Endothelial cell of umbilical vein (primary cell): ENCODE data around the gene CNTN1. TPM values are rescaled to one million over a fixed set of nuclear protein-coding genes. Genes with fewer than 3 reads are reported as not detected.

Source experiments
- BruUV-seq: library from RNA; stranded (reverse); fragments of 400-500 nt; replicated peaks from 2 replicates; lab custom pipeline; 2021; lab: Mats Ljungman, UMichigan
- CTCF ChIA-PET: fragments of 300-600, 350-600 bp; sonication (Branson Sonifier 250); formaldehyde crosslinking; loops from one replicate; lab custom pipeline; 2021; ENCODE audit warnings: antibody characterized with exemption, inconsistent platforms; lab: Charles Lee
- POLR2A ChIA-PET: fragments of 300-600, 350-600 bp; sonication (Branson Sonifier 250); formaldehyde crosslinking; loops from one replicate; lab custom pipeline; 2021; ENCODE audit warnings: antibody characterized with exemption, inconsistent platforms; lab: Charles Lee
- DNase-seq: peaks from one replicate; pipeline ENCODE4 v3.0.0-alpha.2; 2011; ENCODE audit warnings: low read depth, low spot score
- FAIRE-seq: peaks from 2 replicates; lab custom pipeline; 2011; peaks lifted over from hg19 to GRCh38; lab: Jason Lieb, UNC
- H2AFZ ChIP-seq: 2 replicates; pipeline ENCODE4 v1.6.0; 2012; ENCODE audit warnings: low read depth, low read length, control low read depth, inconsistent platforms
- H3K27ac ChIP-seq: 2 replicates; pipeline ENCODE4 v1.5.1; 2011; ENCODE audit warnings: low read depth, mild to moderate bottlenecking, control low read depth, low read length, moderate library complexity; ENCODE audit not compliant: insufficient read depth
- H3K27me3 ChIP-seq, 2 experiments: 2 replicates each; pipeline versions ENCODE4 v1.6.0 to v1.6.1; 2011; ENCODE audit warnings: low read length in 2 of 2, mixed read lengths in 1 of 2; ENCODE audit not compliant: control insufficient read depth in 2 of 2, insufficient read depth in 2 of 2
- H3K36me3 ChIP-seq, 2 experiments: 2 replicates in 1 of 2; 3 replicates in 1 of 2; pipeline ENCODE4 v1.5.1; 2011; ENCODE audit warnings: low read length in 2 of 2, mild to moderate bottlenecking in 1 of 2, moderate library complexity in 1 of 2; ENCODE audit not compliant: control insufficient read depth in 2 of 2, insufficient read depth in 2 of 2; ENCODE audit errors: extremely low read depth in 1 of 2
- H3K4me1 ChIP-seq: 3 replicates; pipeline ENCODE4 v1.5.1; 2011; ENCODE audit warnings: mild to moderate bottlenecking, low read length; ENCODE audit not compliant: control insufficient read depth, insufficient read depth; ENCODE audit errors: extremely low read depth
- H3K4me2 ChIP-seq: 2 replicates; pipeline ENCODE4 v1.6.1; 2011; ENCODE audit warnings: low read length, control low read depth, mixed read lengths; ENCODE audit not compliant: insufficient read depth
- H3K4me3 ChIP-seq, 3 experiments: fragments of 200-600 bp in 1 of 3; sonication (generic), shearing (Covaris generic) in 1 of 3; replicated peaks in 1 of 3; 2 replicates each; pipeline ENCODE4 v1.5.1; 2011 to 2016; ENCODE audit warnings: control low read depth in 3 of 3, low read length in 3 of 3, mild to moderate bottlenecking in 2 of 3, inconsistent platforms in 1 of 3, low read depth in 1 of 3, moderate library complexity in 1 of 3; ENCODE audit not compliant: insufficient read depth in 1 of 3
- H3K79me2 ChIP-seq: 2 replicates; pipeline ENCODE4 v1.6.0; 2012; ENCODE audit warnings: low read length, inconsistent platforms; ENCODE audit not compliant: control insufficient read depth, insufficient read depth
- H3K9ac ChIP-seq: replicated peaks from 2 replicates; pipeline ENCODE3; 2011; ENCODE audit warnings: low read length, control low read depth; ENCODE audit not compliant: insufficient read depth; ENCODE audit errors: extremely low read depth
- H3K9me1 ChIP-seq: replicated peaks from 3 replicates; pipeline ENCODE4 v1.6.0; 2011; ENCODE audit warnings: mild to moderate bottlenecking, low read length; ENCODE audit not compliant: control insufficient read depth, insufficient read depth; ENCODE audit errors: extremely low read depth
- H3K9me3 ChIP-seq: replicated peaks from 2 replicates; pipeline ENCODE4 v1.5.1; 2012; ENCODE audit warnings: low read length, inconsistent platforms; ENCODE audit not compliant: control insufficient read depth, insufficient read depth
- H4K20me1 ChIP-seq: replicated peaks from 2 replicates; pipeline ENCODE3; 2011; ENCODE audit warnings: mild to moderate bottlenecking, low read length; ENCODE audit not compliant: control insufficient read depth, insufficient read depth; ENCODE audit errors: extremely low read depth
- EZH2 ChIP-seq: IDR thresholded peaks from 2 replicates; pipeline ENCODE4 v1.6.1; 2012; ENCODE audit warnings: borderline replicate concordance, low read depth, mild to moderate bottlenecking, moderate library complexity, low read length, inconsistent platforms; ENCODE audit not compliant: severe bottlenecking
- FOS ChIP-seq: IDR thresholded peaks from 2 replicates; pipeline ENCODE4 v1.6.1; 2011; ENCODE audit warnings: mild to moderate bottlenecking, low read length, moderate library complexity, borderline replicate concordance; ENCODE audit not compliant: insufficient read depth
- GATA2 ChIP-seq: IDR thresholded peaks from 2 replicates; pipeline ENCODE4 v1.7.0; 2011; ENCODE audit warnings: low read depth, mild to moderate bottlenecking, moderate library complexity, mixed read lengths, low read length; ENCODE audit not compliant: insufficient read length, insufficient read depth
- JUN ChIP-seq: IDR thresholded peaks from 2 replicates; pipeline ENCODE4 v1.6.1; 2011; ENCODE audit warnings: borderline replicate concordance, low read depth; ENCODE audit not compliant: insufficient read length, insufficient read depth
- MAX ChIP-seq: IDR thresholded peaks from 2 replicates; pipeline ENCODE4 v1.6.1; 2011; ENCODE audit not compliant: insufficient read depth, insufficient read length
- MYC ChIP-seq: IDR thresholded peaks from one replicate; pipeline ENCODE4 v1.6.1; 2011; ENCODE audit warnings: mild to moderate bottlenecking, low read depth, low read length
- POLR2A ChIP-seq: IDR thresholded peaks from 2 replicates; pipeline ENCODE4 v1.6.1; 2012; ENCODE audit warnings: low read depth, mild to moderate bottlenecking, control low read depth, low read length
- POLR2AphosphoS5 ChIP-seq: IDR thresholded peaks from 2 replicates; pipeline ENCODE4 v1.6.1; 2012; ENCODE audit warnings: low read depth, mild to moderate bottlenecking, control low read depth, low read length, moderate library complexity; ENCODE audit not compliant: insufficient read depth
- dilution Hi-C: fragments of 300-500 bp; cut with MboI; formaldehyde crosslinking; loops from one replicate; pipeline ENCODE4 v1.15.0; 2019; ENCODE audit warnings: low sequenced_read_pairs; ENCODE audit not compliant: extremely low pct_ligation_motif_present
- intact Hi-C: fragments of 100-400 bp; cut with micrococcal nuclease; formaldehyde crosslinking; loops from one replicate; pipeline ENCODE4 v1.10.0; 2022
- polyA plus RNA-seq, 4 experiments: library from polyadenylated mRNA; depleted of rRNA in 3 of 4; stranded (reverse) in 3 of 4; unstranded in 1 of 4; fragments of >200 nt; gene quantifications; 2 replicates each; pipeline versions ENCODE4 v1.2.1 to v1.2.3, GENCODE V29; 2011 to 2012; ENCODE audit warnings: missing spikeins in 1 of 4
- total RNA-seq: library from RNA; stranded (reverse); gene quantifications from 2 replicates; pipeline ENCODE4 v1.2.3, GENCODE V29; 2021
- TF ChIP-seq, protein P1 (sequence below), 2 donors: IDR thresholded peaks; 1 replicate in 1 of 2; 2 replicates in 1 of 2; pipeline ENCODE4 v1.5.1; 2011; ENCODE audit warnings: low read length in 2 of 2, mild to moderate bottlenecking in 2 of 2, moderate library complexity in 2 of 2, control low read depth in 1 of 2, inconsistent platforms in 1 of 2, low read depth in 1 of 2; ENCODE audit not compliant: insufficient read depth in 1 of 2; ENCODE audit errors: extremely low read depth in 1 of 2

Gene CNTN1
- total and polyA plus RNA-seq, 2 donors (not counting 3 experiments of a cell fraction or from before 2014, with no cell fraction given) = 0.07 TPM; not detected in 1

- H3K9me3 ChIP-seq = no peaks in the 10 kb centered on the region
- H3K4me3 ChIP-seq = no peak overlapping the region
- H3K27ac ChIP-seq = no peak overlapping the region
- no peaks in the 10 kb centered on the region for H3K9me1 ChIP-seq
- no peak overlapping the region for H3K9ac ChIP-seq
- FAIRE-seq (no peak), DNase-seq (no peak)
- H3K27me3 ChIP-seq = no peaks in the 10 kb centered on the region
- H4K20me1 ChIP-seq = no peaks in the 10 kb centered on the region
- no peak for TF ChIP-seq POLR2A
- TF ChIP-seq GATA2 = no peak
- no peak for TF ChIP-seq JUN
- no peak for TF ChIP-seq EZH2
- TF ChIP-seq, protein P1, sequence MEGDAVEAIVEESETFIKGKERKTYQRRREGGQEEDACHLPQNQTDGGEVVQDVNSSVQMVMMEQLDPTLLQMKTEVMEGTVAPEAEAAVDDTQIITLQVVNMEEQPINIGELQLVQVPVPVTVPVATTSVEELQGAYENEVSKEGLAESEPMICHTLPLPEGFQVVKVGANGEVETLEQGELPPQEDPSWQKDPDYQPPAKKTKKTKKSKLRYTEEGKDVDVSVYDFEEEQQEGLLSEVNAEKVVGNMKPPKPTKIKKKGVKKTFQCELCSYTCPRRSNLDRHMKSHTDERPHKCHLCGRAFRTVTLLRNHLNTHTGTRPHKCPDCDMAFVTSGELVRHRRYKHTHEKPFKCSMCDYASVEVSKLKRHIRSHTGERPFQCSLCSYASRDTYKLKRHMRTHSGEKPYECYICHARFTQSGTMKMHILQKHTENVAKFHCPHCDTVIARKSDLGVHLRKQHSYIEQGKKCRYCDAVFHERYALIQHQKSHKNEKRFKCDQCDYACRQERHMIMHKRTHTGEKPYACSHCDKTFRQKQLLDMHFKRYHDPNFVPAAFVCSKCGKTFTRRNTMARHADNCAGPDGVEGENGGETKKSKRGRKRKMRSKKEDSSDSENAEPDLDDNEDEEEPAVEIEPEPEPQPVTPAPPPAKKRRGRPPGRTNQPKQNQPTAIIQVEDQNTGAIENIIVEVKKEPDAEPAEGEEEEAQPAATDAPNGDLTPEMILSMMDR (IDR thresholded peaks at IDR 0.05; ENCODE audit: extremely low read depth in 1 of 2, insufficient read depth in 1 of 2, low read depth in 1 of 2, low read length in 2 of 2) = no peak
- no peak for TF ChIP-seq MYC
- no peak for TF ChIP-seq MAX
- TF ChIP-seq POLR2AphosphoS5 = no peak
- no peak for TF ChIP-seq FOS
- no peaks in the 10 kb centered on the region for H3K79me2 ChIP-seq
- no TSS peak for BruUV-seq
- POLR2A ChIA-PET = no interaction called here
- CTCF ChIA-PET = no interaction called here
- dilution Hi-C loops = no loop called here
- H2AFZ ChIP-seq = no peak overlapping the region
- intact Hi-C loops = no loop called here
- no peaks in the 10 kb centered on the region for H3K36me3 ChIP-seq
- no peaks in the 10 kb centered on the region for H3K4me1 ChIP-seq
- no peak overlapping the region for H3K4me2 ChIP-seq
These were observed 429.1 kb downstream of the CNTN1 start for GRCh38 chr12:41121374-41121773.
